Adipocyte (in vitro differentiated cells): ENCODE measurements around the gene TIMM10B.

Experiments
- DNase-seq: peaks from one replicate; pipeline ENCODE4 v3.0.0-alpha.2; 2015; ENCODE audit warnings: low read depth
- H3K27me3 ChIP-seq: replicated peaks from 2 replicates; pipeline ENCODE4 v1.7.0; 2013; ENCODE audit warnings: mild to moderate bottlenecking, low read length, moderate library complexity; ENCODE audit not compliant: control insufficient read depth, insufficient read depth
- H3K36me3 ChIP-seq: 2 replicates; pipeline ENCODE4 v1.7.0; 2013; ENCODE audit warnings: low read length, mild to moderate bottlenecking, moderate library complexity; ENCODE audit not compliant: control insufficient read depth, insufficient read depth, severe bottlenecking
- H3K4me1 ChIP-seq: 2 replicates; pipeline ENCODE4 v1.7.0; 2013; ENCODE audit warnings: mild to moderate bottlenecking, low read length, moderate library complexity; ENCODE audit not compliant: control insufficient read depth, insufficient read depth
- H3K4me3 ChIP-seq: 2 replicates; pipeline ENCODE4 v1.7.0; 2013; ENCODE audit warnings: mild to moderate bottlenecking, low read length, moderate library complexity
- H3K9ac ChIP-seq: 2 replicates; pipeline ENCODE4 v1.7.0; 2013; ENCODE audit warnings: mild to moderate bottlenecking, low read length, moderate library complexity
- H3K9me3 ChIP-seq: 2 replicates; pipeline ENCODE4 v1.7.0; 2013; ENCODE audit warnings: mild to moderate bottlenecking, low read length, moderate library complexity; ENCODE audit not compliant: control insufficient read depth

The TIMM10B gene

DNA sequence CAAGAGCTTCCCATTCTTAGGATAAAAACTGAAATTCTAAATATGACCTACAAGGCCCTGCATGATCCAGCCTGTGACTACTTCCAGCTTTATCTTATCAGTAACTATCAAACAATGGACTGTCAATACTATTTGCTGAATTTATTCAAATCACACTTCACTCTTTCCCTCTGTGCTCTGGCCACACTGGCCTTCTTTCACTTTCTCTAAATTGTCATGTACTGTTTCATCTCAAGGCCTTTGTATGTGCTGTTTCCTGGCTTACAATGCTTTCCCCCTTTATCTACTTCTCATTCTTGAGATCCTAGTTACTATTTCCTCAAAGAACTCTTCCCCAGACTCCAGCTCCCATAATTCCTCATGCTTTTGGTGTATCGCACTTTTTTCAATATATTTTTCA lies 5.6 kb downstream of the TIMM10B start:
- Histone ChIP-seq H3K36me3 (peaks cover 75% of the 10 kb centered on the region), H3K9ac (no peak overlapping the region)
- DNase-seq = no peak

DNA sequence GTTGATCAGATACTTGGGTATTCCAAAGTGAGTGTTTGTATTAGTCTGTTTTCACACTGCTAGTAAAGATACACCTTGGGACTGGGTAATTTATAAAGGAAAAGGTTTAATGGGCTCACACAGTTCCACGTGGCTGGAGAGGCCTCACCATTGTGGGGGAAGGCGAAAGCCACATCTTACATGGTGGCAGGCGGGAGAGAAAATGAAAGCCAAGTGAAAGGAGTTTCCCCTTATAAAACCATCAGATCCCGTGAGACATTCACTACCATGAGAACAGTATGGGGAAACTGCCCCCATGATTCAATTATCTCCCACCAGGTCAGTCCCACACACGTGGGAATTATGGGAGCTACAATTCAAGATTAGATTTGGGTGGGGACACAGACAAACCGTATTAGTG lies 7.0 kb downstream of the TIMM10B start:
- H3K36me3 ChIP-seq = peaks cover 75% of the 10 kb centered on the region

More for the DNA sequence above, 5.6 kb downstream of the TIMM10B start:
- Histone ChIP-seq H3K9me3 (no peaks in the 10 kb centered on the region), H3K4me3 (no peak overlapping the region), H3K27me3 (no peaks in the 10 kb centered on the region), H3K4me1 (peaks cover 18% of the 10 kb centered on the region)

DNA sequence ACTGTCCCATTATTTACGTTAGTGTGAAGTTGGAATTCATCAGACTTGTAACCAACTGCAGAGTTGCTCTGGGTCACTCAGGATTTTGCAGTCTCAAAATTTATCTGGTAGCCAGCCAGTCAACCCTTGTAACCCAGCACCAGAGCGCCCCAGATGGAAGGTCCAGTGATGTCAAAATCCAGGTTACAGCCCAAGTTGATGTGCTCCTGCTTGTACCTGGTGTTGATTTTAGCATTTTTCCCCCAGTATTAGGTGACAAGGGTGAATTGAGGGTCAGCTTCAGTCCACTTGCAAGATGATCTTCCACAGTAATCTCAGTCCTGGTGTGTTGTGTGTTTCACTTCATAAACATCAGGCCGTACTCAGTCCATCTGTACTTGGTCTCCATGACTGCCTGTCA lies 7.5 kb downstream of the TIMM10B start:
- DNase-seq = no peak
- Histone ChIP-seq H3K27me3 (no peaks in the 10 kb centered on the region), H3K9me3 (no peaks in the 10 kb centered on the region), H3K9ac (no peak overlapping the region), H3K4me1 (no peaks in the 10 kb centered on the region), H3K36me3 (peaks cover 75% of the 10 kb centered on the region), H3K4me3 (no peak overlapping the region)

More for the DNA sequence above, 7.0 kb downstream of the TIMM10B start:
- Histone ChIP-seq H3K4me1 (peaks cover 4% of the 10 kb centered on the region), H3K27me3 (no peaks in the 10 kb centered on the region), H3K4me3 (no peak overlapping the region), H3K9me3 (no peaks in the 10 kb centered on the region), H3K9ac (no peak overlapping the region)
- no peak for DNase-seq

DNA sequence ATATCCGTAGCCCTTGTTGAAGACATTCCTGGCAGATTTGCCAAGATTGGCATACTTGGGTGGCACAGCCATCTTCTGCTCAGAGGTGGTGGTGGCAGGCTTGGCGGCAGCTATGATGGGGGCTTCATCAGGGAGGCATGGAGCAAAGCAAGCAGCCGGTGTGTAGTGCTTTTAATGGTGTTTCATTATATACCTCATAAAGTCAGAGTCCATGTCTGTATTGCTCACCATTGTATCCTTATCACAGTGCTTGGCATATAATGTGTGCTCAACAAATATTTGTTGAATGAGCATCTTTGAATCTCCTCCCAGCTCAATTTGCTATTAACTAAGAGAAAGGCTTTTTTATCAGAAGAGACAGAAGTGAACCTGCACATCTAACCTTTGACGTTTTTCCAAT lies 8.0 kb downstream of the TIMM10B start:
- H3K4me1 ChIP-seq = no peaks in the 10 kb centered on the region
- H3K9me3 ChIP-seq = no peaks in the 10 kb centered on the region
- H3K27me3 ChIP-seq = no peaks in the 10 kb centered on the region
- no peak overlapping the region for H3K9ac ChIP-seq
- no peak overlapping the region for H3K4me3 ChIP-seq
- no peak for DNase-seq
- peaks cover 74% of the 10 kb centered on the region for H3K36me3 ChIP-seq

DNA sequence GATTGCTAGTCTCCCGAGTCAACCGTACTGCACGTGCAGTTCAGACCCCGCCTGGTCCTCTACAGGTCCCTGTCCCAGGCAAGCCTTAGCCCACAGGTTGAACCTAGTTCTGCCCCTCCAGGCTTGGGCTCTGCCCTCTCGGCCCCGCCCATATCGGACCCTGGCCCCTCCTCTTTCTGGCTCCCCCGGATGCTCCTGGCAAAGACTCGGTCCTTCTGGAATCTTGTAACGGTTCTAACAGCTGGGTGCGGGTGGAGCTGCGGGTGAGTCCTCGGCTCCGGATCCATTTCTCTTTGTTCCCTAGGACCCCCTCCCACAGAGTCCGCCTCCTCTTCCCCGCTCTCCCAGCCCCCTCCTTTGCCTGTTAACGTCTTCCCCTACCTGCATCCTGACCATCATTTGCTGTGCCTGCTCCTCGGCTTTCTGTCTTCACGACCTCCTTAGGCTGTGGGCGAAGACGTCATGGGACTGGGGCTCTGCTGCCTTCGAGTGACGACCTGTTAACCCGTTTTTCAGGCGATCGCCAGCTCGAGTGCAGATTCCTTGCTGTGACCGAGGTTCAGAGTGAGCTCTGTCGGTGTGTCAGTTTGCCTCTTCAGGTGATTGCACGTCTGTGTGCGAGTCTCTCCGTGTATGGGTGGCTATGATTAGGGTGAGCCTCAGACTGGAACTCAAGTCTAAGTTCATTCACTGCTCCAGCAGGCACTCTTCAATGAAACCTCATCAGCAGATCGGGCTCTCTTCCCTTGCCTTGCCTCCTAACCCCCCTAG lies 16.0 kb downstream of the TIMM10B start, which contains the start of gene DNHD1:
TSS of gene DNHD1 (plus strand) at position 212 of the 771 bp plus-strand sequence. CDS start 936 bp downstream, outside the sequence.
- H3K9me3 ChIP-seq = no peaks in the 10 kb centered on the region
- no peak for DNase-seq
- peaks cover 21% of the 10 kb centered on the region for H3K36me3 ChIP-seq
- no peak within 1 kb of the TSS for H3K9ac ChIP-seq
- no peaks in the 10 kb centered on the region for H3K27me3 ChIP-seq
- no peak within 1 kb of the TSS for H3K4me3 ChIP-seq
- peaks cover 27% of the 10 kb centered on the region for H3K4me1 ChIP-seq

DNA sequence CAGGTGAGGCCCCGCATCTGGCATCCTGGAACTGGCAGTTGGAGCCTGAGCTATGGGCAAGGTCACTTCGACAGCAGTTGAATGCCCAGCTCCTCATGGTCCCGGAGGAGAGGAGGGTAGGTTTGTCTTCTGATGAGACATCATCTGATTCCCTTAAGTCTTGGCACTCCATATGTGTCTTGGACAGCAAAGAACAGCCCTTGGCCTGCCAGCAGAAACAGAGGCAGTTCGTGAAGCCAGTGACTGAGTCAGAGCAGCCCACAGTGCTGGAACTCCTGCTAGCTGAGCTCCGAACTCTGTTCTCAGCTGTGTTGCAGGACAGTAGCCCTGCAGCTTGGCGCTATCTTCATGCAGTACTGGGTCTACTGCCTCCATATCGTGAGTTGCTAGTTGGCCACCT lies 16.8 kb downstream of the TIMM10B start:
- H3K36me3 ChIP-seq = peaks cover 18% of the 10 kb centered on the region
- DNase-seq = no peak

DNA sequence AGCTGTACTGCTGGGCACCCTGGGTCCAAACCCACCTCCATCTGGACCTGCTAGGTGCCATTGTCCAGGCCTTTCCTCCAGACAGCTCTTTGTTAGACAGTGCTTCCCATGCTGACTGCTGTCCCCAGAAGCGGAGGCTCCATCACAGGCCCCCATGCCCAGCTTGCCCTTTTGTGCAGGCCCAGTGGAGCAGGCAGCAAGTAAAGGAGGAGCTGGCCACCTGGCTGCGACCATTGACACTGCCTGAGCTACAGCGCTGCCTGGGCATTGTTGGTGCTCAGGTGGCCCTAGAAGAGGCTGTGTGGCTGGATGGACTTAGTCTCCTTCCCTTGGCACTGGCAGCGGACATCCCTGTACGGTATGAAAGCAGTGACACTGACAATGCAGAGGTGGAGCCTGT lies 17.2 kb downstream of the TIMM10B start:
- H3K9me3 ChIP-seq = no peaks in the 10 kb centered on the region
- H3K4me3 ChIP-seq = no peak overlapping the region
- H3K4me1 ChIP-seq = peaks cover 29% of the 10 kb centered on the region
- no peaks in the 10 kb centered on the region for H3K27me3 ChIP-seq
- no peak overlapping the region for H3K9ac ChIP-seq
- peaks cover 17% of the 10 kb centered on the region for H3K36me3 ChIP-seq
- DNase-seq = no peak

More for the DNA sequence above, 16.8 kb downstream of the TIMM10B start:
- Histone ChIP-seq H3K27me3 (no peaks in the 10 kb centered on the region), H3K9me3 (no peaks in the 10 kb centered on the region), H3K4me1 (peaks cover 27% of the 10 kb centered on the region), H3K9ac (no peak overlapping the region), H3K4me3 (no peak overlapping the region)

DNA sequence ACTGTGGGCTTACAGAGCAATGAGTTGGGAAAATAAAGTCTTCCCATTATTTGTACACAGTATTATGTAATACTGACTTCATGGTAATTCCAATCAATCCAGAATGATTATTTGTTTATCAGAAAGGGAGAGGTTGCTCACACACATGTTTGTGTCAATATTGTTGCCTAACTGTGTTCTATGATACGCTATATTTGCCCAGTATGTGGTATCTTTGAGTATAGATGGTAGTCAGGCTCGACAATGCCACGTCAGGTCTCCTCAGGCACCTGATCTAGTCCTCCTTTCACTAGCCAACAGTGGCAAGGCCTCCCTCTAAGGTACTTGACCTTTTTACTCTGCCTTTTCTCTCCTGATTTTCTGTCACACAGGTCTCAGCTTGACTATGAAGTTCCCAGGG lies 21.1 kb downstream of the TIMM10B start:
- no peak for DNase-seq
- no peaks in the 10 kb centered on the region for H3K27me3 ChIP-seq
- no peaks in the 10 kb centered on the region for H3K9me3 ChIP-seq
- H3K4me1 ChIP-seq = peaks cover 35% of the 10 kb centered on the region
- H3K36me3 ChIP-seq = peaks cover 18% of the 10 kb centered on the region
- no peak overlapping the region for H3K9ac ChIP-seq
- no peak overlapping the region for H3K4me3 ChIP-seq

DNA sequence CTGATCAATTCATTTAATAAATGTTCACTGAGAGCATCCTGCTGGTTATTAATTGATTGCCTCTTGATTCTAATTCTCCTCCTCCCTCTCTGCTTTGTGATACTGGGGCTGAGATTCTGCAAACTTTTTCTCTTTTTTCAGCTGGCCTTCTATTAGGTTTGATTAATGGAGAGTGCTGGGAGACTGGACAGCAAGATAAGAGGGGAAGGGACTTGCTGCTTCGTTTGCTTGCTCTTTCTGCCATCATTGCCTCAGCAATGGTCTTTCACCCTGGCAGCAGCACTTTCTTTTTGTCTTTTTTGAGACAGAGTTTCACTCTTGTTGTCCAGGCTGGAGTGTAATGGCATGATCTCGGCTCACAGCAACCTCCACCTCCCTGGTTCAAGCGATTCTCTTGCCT lies 22.9 kb downstream of the TIMM10B start:
- H3K4me3 ChIP-seq = no peak overlapping the region
- H3K27me3 ChIP-seq = no peaks in the 10 kb centered on the region

DNA sequence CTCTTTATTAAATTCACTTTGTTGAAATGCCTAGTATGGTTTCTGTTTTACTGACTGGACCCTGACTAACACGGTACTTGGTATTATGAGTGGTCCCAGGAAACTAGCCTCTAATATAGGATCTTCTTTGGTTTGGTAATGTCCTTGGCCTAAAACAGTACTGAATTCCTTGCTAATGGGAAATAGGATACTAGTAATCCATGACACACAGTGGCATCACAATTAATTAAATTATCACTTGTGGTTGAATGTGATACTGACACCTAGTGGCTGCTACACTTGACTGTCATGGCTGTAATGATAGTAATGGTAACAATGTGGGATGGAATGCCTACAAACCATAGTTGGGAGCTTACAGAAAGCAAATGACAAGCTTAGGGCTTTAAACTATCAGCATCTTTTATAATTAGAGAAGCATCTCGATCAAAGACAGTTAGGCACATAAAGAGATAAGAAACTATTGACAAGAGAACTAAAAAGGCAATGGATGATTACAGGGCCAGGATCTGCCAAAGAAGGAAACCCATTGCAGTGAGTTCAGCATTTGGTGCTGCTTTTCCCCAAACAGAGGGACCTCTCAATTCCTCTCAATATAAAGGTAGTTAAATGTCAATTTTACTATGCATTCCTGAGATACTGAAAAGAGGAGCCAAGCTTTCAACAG lies 24.4 kb downstream of the TIMM10B start:
- Histone ChIP-seq H3K9me3 (no peaks in the 10 kb centered on the region), H3K4me1 (peaks cover 16% of the 10 kb centered on the region), H3K27me3 (no peaks in the 10 kb centered on the region), H3K36me3 (peaks cover 18% of the 10 kb centered on the region), H3K4me3 (no peak overlapping the region), H3K9ac (peak overlapping the region; percentile 21)
- peak; percentile 63 for DNase-seq

More for the DNA sequence above, 22.9 kb downstream of the TIMM10B start:
- no peaks in the 10 kb centered on the region for H3K9me3 ChIP-seq
- no peak for DNase-seq
- peaks cover 22% of the 10 kb centered on the region for H3K4me1 ChIP-seq
- H3K9ac ChIP-seq = no peak overlapping the region
- peaks cover 18% of the 10 kb centered on the region for H3K36me3 ChIP-seq

DNA sequence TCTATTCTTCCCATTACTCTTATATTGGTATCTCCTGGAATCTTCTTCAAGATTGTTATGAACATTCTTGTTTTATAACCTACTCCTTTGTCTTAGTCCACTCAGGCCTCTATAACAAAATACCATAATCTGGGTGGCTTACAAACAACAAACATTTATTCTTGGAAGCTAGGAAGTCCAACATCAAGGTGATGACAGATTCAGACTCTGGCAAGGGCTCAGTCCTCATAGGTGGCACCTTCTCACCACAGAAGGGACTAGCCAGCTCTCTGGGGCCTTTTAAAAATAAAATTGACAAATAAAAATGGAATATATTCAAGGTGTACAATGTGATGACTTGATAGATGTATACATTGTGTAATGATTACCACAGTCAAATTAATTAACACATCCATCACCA lies 35.6 kb downstream of the TIMM10B start:
- H3K27me3 ChIP-seq = no peaks in the 10 kb centered on the region
- no peaks in the 10 kb centered on the region for H3K9me3 ChIP-seq
- H3K36me3 ChIP-seq = peaks cover 59% of the 10 kb centered on the region
- H3K4me3 ChIP-seq = no peak overlapping the region
- H3K9ac ChIP-seq = no peak overlapping the region
- no peak for DNase-seq
- H3K4me1 ChIP-seq = no peaks in the 10 kb centered on the region
